ENCODE results near the gene TESK2. TPM values are rescaled to one million over a fixed set of nuclear protein-coding genes. Genes with fewer than 3 reads are reported as not detected.

Gene TESK2
- total RNA-seq, 1 experiment from 2014 or later: 5.0 TPM

DNA sequence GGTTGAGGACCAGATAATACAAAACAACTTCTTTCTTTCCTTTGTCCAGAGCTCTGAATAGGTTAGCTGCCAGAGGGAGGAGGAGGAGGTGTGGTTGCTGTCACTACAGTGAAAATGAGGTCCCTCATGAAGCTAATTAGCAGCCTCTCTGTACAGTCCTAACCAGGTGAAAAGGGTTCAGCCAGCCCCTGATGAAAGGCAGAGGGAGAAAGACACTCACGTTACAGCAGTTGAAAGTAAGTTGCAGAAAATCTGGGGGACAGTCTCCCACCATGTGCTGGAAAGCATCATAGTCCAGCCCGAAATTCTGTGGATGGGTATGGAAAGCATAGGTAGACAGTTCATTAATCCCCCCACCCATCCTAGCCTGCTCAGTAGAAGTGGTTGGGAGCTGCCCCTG is 144.5 kb downstream of the TESK2 start (continued):
- TF ChIP-seq, protein P1, sequence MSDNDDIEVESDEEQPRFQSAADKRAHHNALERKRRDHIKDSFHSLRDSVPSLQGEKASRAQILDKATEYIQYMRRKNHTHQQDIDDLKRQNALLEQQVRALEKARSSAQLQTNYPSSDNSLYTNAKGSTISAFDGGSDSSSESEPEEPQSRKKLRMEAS (IDR thresholded peaks at IDR 0.05): no peak
- no peak for TF ChIP-seq FOSL1 (IDR thresholded peaks at IDR 0.05; ENCODE audit: low read depth)

- no peak overlapping the region for H3K4me3 ChIP-seq (replicated peaks in 1 of 2; ENCODE audit: low read depth in 1 of 2, low read length in 2 of 2)
- ATAC-seq: no peak
- peaks cover 15 to 35% of the 10 kb centered on the region in 2 experiments; a peak in 2 of 4 replicates for H3K36me3 ChIP-seq (ENCODE audit: control insufficient read depth in 1 of 2, insufficient read depth in 2 of 2, low read length in 2 of 2)
- intact Hi-C loops (cut with micrococcal nuclease): no loop called here
- CTCF ChIA-PET: no interaction called here
- RAD21 ChIA-PET (ENCODE audit: low non-redundant PET in 1 of 2, low total read pairs in 2 of 2, uncharacterized antibody in 2 of 2, unreplicated experiment in 2 of 2): no interaction called here
- no peak overlapping the region for H3K27ac ChIP-seq (ENCODE audit: low read depth, low read length)
- H3K9me3 ChIP-seq (ENCODE audit: control insufficient read depth in 1 of 2, insufficient read depth in 1 of 2, low read depth in 1 of 2, low read length in 2 of 2): no peaks in the 10 kb centered on the region
- POLR2A ChIA-PET: interaction anchor here (0.5 kb wide), 1 partner anchor 199 kb away, joined by 5 read pairs; no protein-coding TSS in a partner anchor
- H3K4me1 ChIP-seq (ENCODE audit: control insufficient read depth in 1 of 2, insufficient read depth in 2 of 2, low read length in 2 of 2): peaks cover 22 to 45% of the 10 kb centered on the region in 2 experiments
- no peak overlapping the region for H3K9ac ChIP-seq (ENCODE audit: low read length)
- no peak overlapping the region for H3K4me2 ChIP-seq (ENCODE audit: low read length)
- no peak for DNase-seq (ENCODE audit: low read depth, low spot score)
- TF ChIP-seq ELF1 (IDR thresholded peaks at IDR 0.05; ENCODE audit: borderline replicate concordance, low read depth): no peak
- no peak for TF ChIP-seq SP1 (IDR thresholded peaks at IDR 0.05; ENCODE audit: low read depth)
- TF ChIP-seq ZFX (IDR thresholded peaks at IDR 0.05): no peak
- no peak for TF ChIP-seq POLR2AphosphoS5 (IDR thresholded peaks at IDR 0.05; ENCODE audit: low read depth, low read length)
- no peak for TF ChIP-seq CEBPB (IDR thresholded peaks at IDR 0.05; ENCODE audit: low read depth)
- no peak for TF ChIP-seq SIN3A (IDR thresholded peaks at IDR 0.05; ENCODE audit: low read depth)
- TF ChIP-seq JUND (IDR thresholded peaks at IDR 0.05): no peak
- TF ChIP-seq, protein P2, sequence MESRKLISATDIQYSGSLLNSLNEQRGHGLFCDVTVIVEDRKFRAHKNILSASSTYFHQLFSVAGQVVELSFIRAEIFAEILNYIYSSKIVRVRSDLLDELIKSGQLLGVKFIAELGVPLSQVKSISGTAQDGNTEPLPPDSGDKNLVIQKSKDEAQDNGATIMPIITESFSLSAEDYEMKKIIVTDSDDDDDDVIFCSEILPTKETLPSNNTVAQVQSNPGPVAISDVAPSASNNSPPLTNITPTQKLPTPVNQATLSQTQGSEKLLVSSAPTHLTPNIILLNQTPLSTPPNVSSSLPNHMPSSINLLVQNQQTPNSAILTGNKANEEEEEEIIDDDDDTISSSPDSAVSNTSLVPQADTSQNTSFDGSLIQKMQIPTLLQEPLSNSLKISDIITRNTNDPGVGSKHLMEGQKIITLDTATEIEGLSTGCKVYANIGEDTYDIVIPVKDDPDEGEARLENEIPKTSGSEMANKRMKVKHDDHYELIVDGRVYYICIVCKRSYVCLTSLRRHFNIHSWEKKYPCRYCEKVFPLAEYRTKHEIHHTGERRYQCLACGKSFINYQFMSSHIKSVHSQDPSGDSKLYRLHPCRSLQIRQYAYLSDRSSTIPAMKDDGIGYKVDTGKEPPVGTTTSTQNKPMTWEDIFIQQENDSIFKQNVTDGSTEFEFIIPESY (IDR thresholded peaks at IDR 0.05; ENCODE audit: extremely low read depth, insufficient replicate concordance, low read length): no peak
- TF ChIP-seq, protein P3, sequence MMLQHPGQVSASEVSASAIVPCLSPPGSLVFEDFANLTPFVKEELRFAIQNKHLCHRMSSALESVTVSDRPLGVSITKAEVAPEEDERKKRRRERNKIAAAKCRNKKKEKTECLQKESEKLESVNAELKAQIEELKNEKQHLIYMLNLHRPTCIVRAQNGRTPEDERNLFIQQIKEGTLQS (IDR thresholded peaks at IDR 0.05): no peak
- no peak for TF ChIP-seq YY1 (IDR thresholded peaks at IDR 0.05; ENCODE audit: extremely low read depth, insufficient replicate concordance, low read depth, low read length)
- H2AFZ ChIP-seq (ENCODE audit: low read depth, low read length, poor library complexity, severe bottlenecking): no peak overlapping the region
- H3K79me2 ChIP-seq (ENCODE audit: insufficient read depth, low read length): peaks cover 31% of the 10 kb centered on the region
- H4K20me1 ChIP-seq (ENCODE audit: insufficient read depth): no peaks in the 10 kb centered on the region
- no TSS peak for BruUV-seq (replicated peaks)
- no peaks in the 10 kb centered on the region for H3K27me3 ChIP-seq (ENCODE audit: insufficient read depth, low read length)
- H3K9me2 ChIP-seq (ENCODE audit: insufficient read depth): no peaks in the 10 kb centered on the region
Measured at GRCh38 chr1:45345014-45345413, 145.9 kb downstream of the TESK2 start.
